HG03045 (cell line): ENCODE measurements around the gene DPPA3.
"Not testable (repeated sequence)": the region's sequence is repeated elsewhere in the genome, so short reads cannot be mapped to it uniquely, and the experiment has no call there.

Experiments used
- ATAC-seq: cut with Tn5 transposase; IDR thresholded peaks from one replicate; pipeline ENCODE4 v1.9.1; 2021; ENCODE audit warnings: mild to moderate bottlenecking, moderate library complexity; ENCODE audit not compliant: unreplicated experiment

DPPA3 gene

GRCh38 chr12:7729746-7730145 is 18.5 kb downstream of the DPPA3 start:
- ATAC-seq, result no peak

- ATAC-seq, result not testable (repeated sequence)
These were observed 19.8 kb downstream of the DPPA3 start for GRCh38 chr12:7730984-7731383.

DNA sequence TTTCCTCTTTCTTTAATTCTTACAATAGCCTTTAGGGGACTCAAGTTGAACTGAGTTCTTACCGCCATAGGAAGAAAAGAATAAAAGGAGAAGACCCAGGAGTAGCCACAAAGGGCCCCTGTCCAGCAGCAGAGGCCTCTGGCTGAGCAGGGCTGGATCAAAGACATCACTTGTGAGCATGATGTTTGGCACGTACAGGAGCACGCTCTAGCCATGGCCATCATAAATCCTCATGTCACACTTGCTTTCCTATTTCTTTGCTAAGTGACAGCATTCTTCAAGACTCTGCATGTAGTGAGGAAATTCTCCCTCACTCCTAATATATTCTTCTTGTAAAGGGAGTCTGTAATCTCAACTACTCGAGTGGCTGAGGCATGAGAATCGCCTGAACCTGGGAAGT is 20.3 kb downstream of the DPPA3 start:
- ATAC-seq, result no peak

GRCh38 chr12:7732993-7733392 is 21.8 kb downstream of the DPPA3 start:
- ATAC-seq, result no peak

DNA sequence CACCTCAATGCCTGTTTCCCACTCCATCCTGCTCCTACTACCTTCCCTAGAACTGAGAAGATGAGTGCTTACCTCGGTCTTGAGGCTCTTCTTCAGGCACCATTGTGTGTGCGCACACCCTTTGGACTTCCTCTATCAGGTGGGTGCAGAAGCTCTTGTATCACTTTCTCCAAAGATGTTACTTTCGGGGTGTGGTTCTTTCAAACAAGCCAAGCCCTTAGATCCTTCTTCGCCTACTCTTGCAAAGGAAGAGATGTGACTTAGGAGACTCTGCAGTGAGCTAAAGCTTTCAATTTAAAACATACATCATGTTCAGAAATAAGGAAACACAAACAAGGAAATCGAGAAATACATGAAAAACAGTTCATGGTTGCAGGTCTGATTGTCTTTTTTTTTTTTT is 36.0 kb downstream of the DPPA3 start, which contains the start of gene CLEC4C:
Gene CLEC4C, minus strand, starts transcription at position 130 of the 400 bp plus-strand sequence. Its CDS starts 27 bp downstream, at position 103.
- ATAC-seq, result no peak

DNA sequence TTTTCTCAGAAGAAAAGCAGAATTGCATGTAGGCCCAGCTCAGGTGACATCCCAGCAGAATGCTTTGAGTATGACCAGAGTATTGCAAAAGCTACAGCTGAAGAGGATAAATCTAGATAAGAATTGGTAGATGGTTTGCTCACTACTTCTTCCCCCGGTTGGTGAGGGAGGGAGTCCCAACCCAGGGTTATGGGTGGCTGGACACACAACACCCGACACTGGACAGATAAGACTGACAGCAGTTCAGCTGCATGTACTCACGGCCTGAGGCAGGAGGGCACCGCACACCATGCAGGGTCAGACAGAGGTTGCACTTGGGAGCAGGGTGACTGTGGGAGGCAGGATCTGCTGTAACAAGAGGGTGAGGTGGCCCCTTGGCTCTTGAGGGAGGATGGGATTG is 37.6 kb downstream of the DPPA3 start:
- no peak for ATAC-seq

DNA sequence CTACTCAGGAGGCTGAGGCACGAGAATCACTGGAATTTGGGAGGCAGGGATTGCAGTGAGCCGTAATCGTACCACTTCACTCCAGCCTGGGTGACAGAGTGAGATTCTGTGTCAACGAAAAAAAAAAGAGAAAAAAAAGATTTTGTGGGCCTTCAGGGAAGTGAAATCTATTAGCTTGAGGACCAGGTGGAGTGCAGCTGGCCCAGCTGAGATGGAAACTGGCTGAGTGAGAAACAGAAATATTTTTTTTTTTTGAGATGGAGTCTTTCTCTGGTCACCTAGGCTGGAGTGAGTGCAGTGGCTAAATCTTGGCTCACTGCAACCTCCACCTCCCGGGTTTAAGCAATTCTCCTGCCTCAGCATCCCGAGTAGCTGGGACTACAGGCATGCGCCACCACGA is 38.2 kb downstream of the DPPA3 start:
- no peak for ATAC-seq

- no peak for ATAC-seq
These were observed 39.1 kb downstream of the DPPA3 start for GRCh38 chr12:7750350-7750749.

GRCh38 chr12:7751394-7751793 is 40.2 kb downstream of the DPPA3 start:
- ATAC-seq, result no peak

- not testable (repeated sequence) for ATAC-seq
These were observed 41.0 kb downstream of the DPPA3 start for GRCh38 chr12:7751941-7752922.

- ATAC-seq, result not testable (repeated sequence)
These were observed 44.4 kb downstream of the DPPA3 start for GRCh38 chr12:7755668-7756067.

- ATAC-seq, result no peak
These were observed 45.8 kb downstream of the DPPA3 start for GRCh38 chr12:7756993-7757392.

GRCh38 chr12:7758766-7759140 is 47.5 kb downstream of the DPPA3 start:
- ATAC-seq, result no peak
